Measurements from ENCODE around the gene C22orf15. TPM values are rescaled to one million over a fixed set of nuclear protein-coding genes. Genes with fewer than 3 reads are reported as not detected.
A peak's percentile ranks its signal among the peaks of the same experiment; 100 is the strongest.

Gene C22orf15
- total RNA-seq, 1 experiment from 2014 or later = 2.0 TPM

DNA sequence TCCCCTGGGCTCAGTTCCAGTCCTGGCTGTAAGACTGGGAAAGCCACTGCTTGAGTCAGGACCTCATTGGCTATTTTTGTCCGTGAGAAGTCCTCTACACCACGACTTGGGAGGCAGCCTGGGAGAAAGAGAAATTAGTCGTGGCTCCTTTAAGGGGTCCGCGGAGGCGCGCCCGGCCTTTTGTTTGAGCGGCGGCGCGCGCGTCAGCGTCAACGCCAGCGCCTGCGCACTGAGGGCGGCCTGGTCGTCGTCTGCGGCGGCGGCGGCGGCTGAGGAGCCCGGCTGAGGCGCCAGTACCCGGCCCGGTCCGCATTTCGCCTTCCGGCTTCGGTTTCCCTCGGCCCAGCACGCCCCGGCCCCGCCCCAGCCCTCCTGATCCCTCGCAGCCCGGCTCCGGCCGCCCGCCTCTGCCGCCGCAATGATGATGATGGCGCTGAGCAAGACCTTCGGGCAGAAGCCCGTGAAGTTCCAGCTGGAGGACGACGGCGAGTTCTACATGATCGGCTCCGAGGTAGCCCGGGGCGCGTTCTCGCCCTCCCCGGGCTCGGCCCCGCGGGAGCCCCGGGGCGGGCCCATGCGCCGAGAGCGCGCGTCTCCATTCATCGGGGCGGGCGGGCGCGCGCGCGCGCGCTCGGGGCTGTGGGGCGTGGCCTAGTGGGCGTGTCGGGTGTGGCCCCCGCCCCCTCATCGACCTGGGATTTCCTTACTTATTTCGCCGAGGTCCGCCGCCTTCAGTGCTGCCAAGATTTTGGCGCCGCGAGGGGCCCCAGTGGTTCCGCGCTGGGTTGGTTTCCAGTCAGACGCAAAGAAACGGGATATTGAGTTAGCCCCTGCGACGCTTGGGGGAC is 24.2 kb downstream of the C22orf15 start, which contains the start of gene SMARCB1:
Gene SMARCB1, plus strand, starts transcription at position 215 of the 848 bp plus-strand sequence. Its CDS starts 204 bp downstream, at position 419.
- Histone ChIP-seq H3K9me3 (ENCODE audit: low read depth, low read length, poor library complexity, severe bottlenecking) (no peaks in the 10 kb centered on the region), H3K27me3 (replicated peaks; ENCODE audit: insufficient read depth, low read depth, low read length, poor library complexity) (no peaks in the 10 kb centered on the region), H3K4me3 (ENCODE audit: low read depth, low read length, poor library complexity, severe bottlenecking) (peak within 1 kb of the TSS; percentile 92), H3K36me3 (ENCODE audit: insufficient read depth, low read length, poor library complexity, severe bottlenecking) (peaks cover 7% of the 10 kb centered on the region), H3K27ac (ENCODE audit: low read depth, low read length, poor library complexity, severe bottlenecking) (peak within 1 kb of the TSS; percentile 100), H3K4me1 (ENCODE audit: insufficient read depth, low read length, poor library complexity, severe bottlenecking) (peaks cover 11% of the 10 kb centered on the region)
- intact Hi-C loops (cut with micrococcal nuclease; ENCODE audit: unreplicated experiment) = no loop called here
- TF ChIP-seq, protein P1, sequence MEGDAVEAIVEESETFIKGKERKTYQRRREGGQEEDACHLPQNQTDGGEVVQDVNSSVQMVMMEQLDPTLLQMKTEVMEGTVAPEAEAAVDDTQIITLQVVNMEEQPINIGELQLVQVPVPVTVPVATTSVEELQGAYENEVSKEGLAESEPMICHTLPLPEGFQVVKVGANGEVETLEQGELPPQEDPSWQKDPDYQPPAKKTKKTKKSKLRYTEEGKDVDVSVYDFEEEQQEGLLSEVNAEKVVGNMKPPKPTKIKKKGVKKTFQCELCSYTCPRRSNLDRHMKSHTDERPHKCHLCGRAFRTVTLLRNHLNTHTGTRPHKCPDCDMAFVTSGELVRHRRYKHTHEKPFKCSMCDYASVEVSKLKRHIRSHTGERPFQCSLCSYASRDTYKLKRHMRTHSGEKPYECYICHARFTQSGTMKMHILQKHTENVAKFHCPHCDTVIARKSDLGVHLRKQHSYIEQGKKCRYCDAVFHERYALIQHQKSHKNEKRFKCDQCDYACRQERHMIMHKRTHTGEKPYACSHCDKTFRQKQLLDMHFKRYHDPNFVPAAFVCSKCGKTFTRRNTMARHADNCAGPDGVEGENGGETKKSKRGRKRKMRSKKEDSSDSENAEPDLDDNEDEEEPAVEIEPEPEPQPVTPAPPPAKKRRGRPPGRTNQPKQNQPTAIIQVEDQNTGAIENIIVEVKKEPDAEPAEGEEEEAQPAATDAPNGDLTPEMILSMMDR (conservative IDR thresholded peaks at IDR 0.05; ENCODE audit: low read depth, low read length) = no peak
- no peak for TF ChIP-seq EZH2 (IDR thresholded peaks at IDR 0.05; ENCODE audit: borderline replicate concordance, low read depth, low read length, poor library complexity, severe bottlenecking)
- CTCF ChIA-PET = no interaction called here
- no TSS peak for BruUV-seq (replicated peaks)
- peak; percentile 94 for DNase-seq (ENCODE audit: low spot score)
- POLR2A ChIA-PET (ENCODE audit: low non-redundant PET) = interaction anchor here (0.6 kb wide), 1 partner anchor 70 kb away, joined by 3 read pairs; no protein-coding TSS in a partner anchor

DNA sequence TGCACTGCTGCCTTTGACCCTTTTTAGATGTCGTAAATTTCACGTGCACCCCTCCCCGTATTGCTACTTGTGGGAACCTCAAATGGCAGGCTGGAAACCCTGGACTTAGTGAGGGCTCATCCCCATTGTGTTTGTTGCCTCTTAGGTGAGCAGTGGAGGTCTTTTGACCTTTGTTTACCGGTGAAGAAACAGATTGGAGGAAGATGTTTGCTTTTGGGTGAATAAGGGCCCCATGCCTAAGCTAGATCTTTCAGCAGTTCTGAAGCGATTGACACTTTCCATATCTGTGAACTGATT is 24.8 kb downstream of the C22orf15 start:
- POLR2A ChIA-PET (ENCODE audit: low non-redundant PET) = interaction anchor here (0.6 kb wide), 1 partner anchor 70 kb away, joined by 3 read pairs; no protein-coding TSS in a partner anchor
- no peak for DNase-seq (ENCODE audit: low spot score)
- CTCF ChIA-PET = no interaction called here
- peaks cover 11% of the 10 kb centered on the region for H3K4me1 ChIP-seq (ENCODE audit: insufficient read depth, low read length, poor library complexity, severe bottlenecking)
- no peak for TF ChIP-seq EZH2 (IDR thresholded peaks at IDR 0.05; ENCODE audit: borderline replicate concordance, low read depth, low read length, poor library complexity, severe bottlenecking)
- TF ChIP-seq, protein P1 (conservative IDR thresholded peaks at IDR 0.05; ENCODE audit: low read depth, low read length) = no peak
- H3K27ac ChIP-seq (ENCODE audit: low read depth, low read length, poor library complexity, severe bottlenecking) = peak overlapping the region; percentile 100
- H3K9me3 ChIP-seq (ENCODE audit: low read depth, low read length, poor library complexity, severe bottlenecking) = no peaks in the 10 kb centered on the region
- intact Hi-C loops (cut with micrococcal nuclease; ENCODE audit: unreplicated experiment) = no loop called here
- peaks cover 9% of the 10 kb centered on the region for H3K36me3 ChIP-seq (ENCODE audit: insufficient read depth, low read length, poor library complexity, severe bottlenecking)
- peak overlapping the region; percentile 92 for H3K4me3 ChIP-seq (ENCODE audit: low read depth, low read length, poor library complexity, severe bottlenecking)
- H3K27me3 ChIP-seq (replicated peaks; ENCODE audit: insufficient read depth, low read depth, low read length, poor library complexity) = no peaks in the 10 kb centered on the region
- BruUV-seq (replicated peaks) = no TSS peak

DNA sequence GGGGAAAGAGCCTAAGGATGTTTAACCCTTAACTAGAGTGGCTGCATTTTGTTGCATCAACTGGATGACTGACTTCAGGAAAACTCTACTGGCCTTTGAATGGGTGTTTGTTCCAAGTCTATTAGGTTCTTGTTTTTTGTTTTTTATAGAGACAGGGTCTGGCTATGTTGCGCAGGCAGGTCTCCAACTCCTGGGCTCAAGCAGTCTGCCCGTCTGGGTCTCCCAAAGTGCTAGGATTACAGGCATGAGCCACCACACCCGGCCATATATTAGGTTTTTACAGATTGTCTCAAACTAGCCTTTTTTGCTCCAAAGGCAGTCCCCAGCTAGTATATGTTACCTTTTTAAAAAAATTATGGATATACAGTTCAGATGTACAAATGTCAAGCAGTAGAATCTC is 25.1 kb downstream of the C22orf15 start:
- no peak for DNase-seq (ENCODE audit: low spot score)
- CTCF ChIA-PET = no interaction called here
- H3K27ac ChIP-seq (ENCODE audit: low read depth, low read length, poor library complexity, severe bottlenecking) = peak overlapping the region; percentile 100
- no peaks in the 10 kb centered on the region for H3K27me3 ChIP-seq (replicated peaks; ENCODE audit: insufficient read depth, low read depth, low read length, poor library complexity)
- TF ChIP-seq, protein P1 (conservative IDR thresholded peaks at IDR 0.05; ENCODE audit: low read depth, low read length) = no peak
- TF ChIP-seq EZH2 (IDR thresholded peaks at IDR 0.05; ENCODE audit: borderline replicate concordance, low read depth, low read length, poor library complexity, severe bottlenecking) = no peak
- peaks cover 12% of the 10 kb centered on the region for H3K36me3 ChIP-seq (ENCODE audit: insufficient read depth, low read length, poor library complexity, severe bottlenecking)
- H3K9me3 ChIP-seq (ENCODE audit: low read depth, low read length, poor library complexity, severe bottlenecking) = no peaks in the 10 kb centered on the region
- POLR2A ChIA-PET (ENCODE audit: low non-redundant PET) = no interaction called here
- peak overlapping the region; percentile 92 for H3K4me3 ChIP-seq (ENCODE audit: low read depth, low read length, poor library complexity, severe bottlenecking)
- peaks cover 11% of the 10 kb centered on the region for H3K4me1 ChIP-seq (ENCODE audit: insufficient read depth, low read length, poor library complexity, severe bottlenecking)
- TSS peak; percentile 56 for BruUV-seq (replicated peaks)
- intact Hi-C loops (cut with micrococcal nuclease; ENCODE audit: unreplicated experiment) = no loop called here
